ENCODE measurements around the gene EGFL6.

- TF ChIP-seq CTCF (IDR thresholded peaks at IDR 0.05 in 2 of 3, conservative IDR thresholded peaks at IDR 0.05 in 1 of 3; ENCODE audit: control insufficient read depth in 2 of 3, extremely low read depth in 1 of 3, insufficient read depth in 1 of 3, low read depth in 3 of 3, low read length in 3 of 3) (peak; percentile 67 to 80 (median 76)), SP1 (IDR thresholded peaks at IDR 0.05; ENCODE audit: low read depth, low read length) (no peak), CHD1 (IDR thresholded peaks at IDR 0.05; ENCODE audit: low read depth, low read length) (no peak), REST (IDR thresholded peaks at IDR 0.05; ENCODE audit: low read depth, low read length) (no peak)
Measured at GRCh38 chrX:13646154-13646549, 76.8 kb downstream of the EGFL6 start.
